PC-3 (cell line): ENCODE results near the gene FAM131C. TPM values are rescaled to one million over a fixed set of nuclear protein-coding genes. Genes with fewer than 3 reads are reported as not detected.
"Not testable (repeated sequence)": the region's sequence is repeated elsewhere in the genome, so short reads cannot be mapped to it uniquely, and the experiment has no call there.

Experiments
- ATAC-seq: fragments of 200-7000 bp; cut with Tn5 transposase; 2 replicates; pipeline ENCODE4 v1.9.1; 2020; ENCODE audit warnings: mild to moderate bottlenecking, moderate library complexity
- BruUV-seq: library from RNA; stranded (reverse); fragments of 400-500 nt; replicated peaks from 2 replicates; lab custom pipeline; 2021; lab: Mats Ljungman, UMichigan
- CTCF ChIA-PET: fragments of 300-600 bp; sonication (Branson Sonifier 250); formaldehyde crosslinking; loops from one replicate; lab custom pipeline; 2022; ENCODE audit warnings: antibody characterized with exemption; lab: Charles Lee
- POLR2A ChIA-PET: fragments of 300-600 bp; sonication (Branson Sonifier 250); formaldehyde crosslinking; loops from one replicate; lab custom pipeline; 2022; ENCODE audit warnings: antibody characterized with exemption; ENCODE audit not compliant: unreplicated experiment; lab: Charles Lee
- DNase-seq: peaks from one replicate; pipeline ENCODE4 v3.0.0-alpha.2; 2015
- H2AFZ ChIP-seq: fragments of 300-600 bp; sonication (generic); 2 replicates; pipeline ENCODE4 v1.6.0; 2016; ENCODE audit warnings: antibody characterized with exemption, low read length
- H3F3A ChIP-seq: fragments of 300-600 bp; sonication (generic); one replicate; pipeline ENCODE4 v1.6.0; 2017; ENCODE audit warnings: antibody characterized with exemption, low read length, control low read depth, mild to moderate bottlenecking; ENCODE audit not compliant: unreplicated experiment
- H3K27ac ChIP-seq: fragments of 300-600 bp; sonication (generic); 2 replicates; pipeline ENCODE4 v1.5.1; 2016; ENCODE audit warnings: mild to moderate bottlenecking, low read length
- H3K27me3 ChIP-seq: fragments of 300-600 bp; sonication (generic); 2 replicates; pipeline ENCODE4 v1.6.1; 2016; ENCODE audit warnings: low read length, mixed read lengths
- H3K36me3 ChIP-seq: fragments of 300-600 bp; sonication (generic); 2 replicates; pipeline ENCODE4 v1.6.1; 2016; ENCODE audit warnings: low read depth, mixed run types, low read length, mixed read lengths
- H3K4me1 ChIP-seq: fragments of 300-600 bp; sonication (generic); 2 replicates; pipeline ENCODE4 v1.5.1; 2016; ENCODE audit warnings: low read length; ENCODE audit not compliant: insufficient read depth
- H3K4me2 ChIP-seq: fragments of 300-600 bp; sonication (generic); 2 replicates; pipeline ENCODE4 v1.6.0; 2016; ENCODE audit warnings: low read length
- H3K4me3 ChIP-seq: fragments of 300-600 bp; sonication (generic); 2 replicates; pipeline ENCODE4 v1.5.1; 2016; ENCODE audit warnings: mild to moderate bottlenecking, low read length, mixed read lengths
- H3K79me2 ChIP-seq: fragments of 300-600 bp; sonication (generic); 2 replicates; pipeline ENCODE4 v1.6.1; 2017; ENCODE audit warnings: low read length, mixed read lengths
- H3K9ac ChIP-seq: fragments of 300-600 bp; sonication (generic); 2 replicates; pipeline ENCODE4 v1.6.0; 2016; ENCODE audit warnings: mild to moderate bottlenecking, low read length
- H3K9me2 ChIP-seq: fragments of 300-600 bp; sonication (generic); replicated peaks from 2 replicates; pipeline ENCODE4 v1.6.1; 2016; ENCODE audit warnings: mixed run types, low read length, mixed read lengths
- H3K9me3 ChIP-seq: fragments of 300-600 bp; sonication (generic); 2 replicates; pipeline ENCODE4 v1.6.1; 2016; ENCODE audit warnings: low read length, mixed read lengths
- H4K20me1 ChIP-seq: fragments of 300-600 bp; sonication (generic); 2 replicates; pipeline ENCODE4 v1.6.1; 2016; ENCODE audit warnings: low read length, mixed read lengths
- EZH2 ChIP-seq: fragments of 300-600 bp; sonication (generic); IDR thresholded peaks from one replicate; pipeline ENCODE4 v1.6.1; 2017; ENCODE audit warnings: antibody characterized with exemption, mild to moderate bottlenecking, low read length; ENCODE audit not compliant: unreplicated experiment
- EZH2phosphoT487 ChIP-seq: fragments of 300-600 bp; sonication (generic); IDR thresholded peaks from 2 replicates; pipeline ENCODE4 v1.6.1; 2018; ENCODE audit warnings: mild to moderate bottlenecking, antibody characterized with exemption, low read length, borderline replicate concordance
- intact Hi-C: fragments of 100-400 bp; cut with micrococcal nuclease; formaldehyde crosslinking; loops from 2 replicates; pipeline ENCODE4 v1.9.0; 2023
- total RNA-seq: library from RNA; depleted of rRNA; stranded (reverse); fragments of >200 nt; gene quantifications from 2 replicates; pipeline ENCODE4 v1.2.3, GENCODE V29; 2014
- TF ChIP-seq, protein P1 (sequence below): fragments of 300-600 bp; sonication (generic); conservative IDR thresholded peaks from 2 replicates; pipeline ENCODE4 v1.5.1; 2017; ENCODE audit warnings: antibody characterized with exemption, low read depth, mild to moderate bottlenecking, low read length

The FAM131C gene
- total RNA-seq, 1 experiment from 2014 or later, result 7.7 TPM

DNA sequence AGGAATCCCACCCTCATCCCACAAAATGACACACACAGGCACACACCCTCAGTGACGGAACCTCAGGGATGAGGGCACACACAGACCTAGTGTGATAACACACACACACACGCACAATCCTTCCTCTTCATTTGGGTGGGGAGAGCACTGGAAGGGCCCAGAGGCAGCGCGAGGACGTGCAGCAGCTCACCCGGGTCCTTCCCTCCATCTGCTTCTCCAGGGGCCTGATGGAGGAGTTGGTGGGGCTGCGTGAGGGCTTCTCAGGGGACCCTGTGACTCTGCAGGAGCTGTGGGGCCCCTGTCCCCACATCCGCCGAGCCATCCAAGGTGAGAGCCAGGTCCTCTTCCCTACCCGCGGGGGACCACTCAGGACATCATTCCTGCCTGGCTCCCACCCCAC lies 51.1 kb downstream of the FAM131C start:
- no peak for ATAC-seq
- TF ChIP-seq EZH2phosphoT487 (no peak), EZH2 (no peak)
- TF ChIP-seq, protein P1, sequence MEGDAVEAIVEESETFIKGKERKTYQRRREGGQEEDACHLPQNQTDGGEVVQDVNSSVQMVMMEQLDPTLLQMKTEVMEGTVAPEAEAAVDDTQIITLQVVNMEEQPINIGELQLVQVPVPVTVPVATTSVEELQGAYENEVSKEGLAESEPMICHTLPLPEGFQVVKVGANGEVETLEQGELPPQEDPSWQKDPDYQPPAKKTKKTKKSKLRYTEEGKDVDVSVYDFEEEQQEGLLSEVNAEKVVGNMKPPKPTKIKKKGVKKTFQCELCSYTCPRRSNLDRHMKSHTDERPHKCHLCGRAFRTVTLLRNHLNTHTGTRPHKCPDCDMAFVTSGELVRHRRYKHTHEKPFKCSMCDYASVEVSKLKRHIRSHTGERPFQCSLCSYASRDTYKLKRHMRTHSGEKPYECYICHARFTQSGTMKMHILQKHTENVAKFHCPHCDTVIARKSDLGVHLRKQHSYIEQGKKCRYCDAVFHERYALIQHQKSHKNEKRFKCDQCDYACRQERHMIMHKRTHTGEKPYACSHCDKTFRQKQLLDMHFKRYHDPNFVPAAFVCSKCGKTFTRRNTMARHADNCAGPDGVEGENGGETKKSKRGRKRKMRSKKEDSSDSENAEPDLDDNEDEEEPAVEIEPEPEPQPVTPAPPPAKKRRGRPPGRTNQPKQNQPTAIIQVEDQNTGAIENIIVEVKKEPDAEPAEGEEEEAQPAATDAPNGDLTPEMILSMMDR, result no peak
- H3K79me2 ChIP-seq, result no peaks in the 10 kb centered on the region
- ChIA-PET POLR2A (no interaction called here), CTCF (no interaction called here)
- H3K4me3 ChIP-seq, result no peak overlapping the region
- no peak overlapping the region for H2AFZ ChIP-seq
- no TSS peak for BruUV-seq
- no peaks in the 10 kb centered on the region for H3K36me3 ChIP-seq
- H3K27me3 ChIP-seq, result no peaks in the 10 kb centered on the region
- no peak overlapping the region for H3K9ac ChIP-seq
- no peaks in the 10 kb centered on the region for H3K9me2 ChIP-seq
- DNase-seq, result no peak
- no peaks in the 10 kb centered on the region for H3K9me3 ChIP-seq
- H4K20me1 ChIP-seq, result no peaks in the 10 kb centered on the region
- H3K27ac ChIP-seq, result no peak overlapping the region
- no peak overlapping the region for H3K4me2 ChIP-seq
- H3K4me1 ChIP-seq, result no peaks in the 10 kb centered on the region
- intact Hi-C loops, result no loop called here
- no peaks in the 10 kb centered on the region for H3F3A ChIP-seq

DNA sequence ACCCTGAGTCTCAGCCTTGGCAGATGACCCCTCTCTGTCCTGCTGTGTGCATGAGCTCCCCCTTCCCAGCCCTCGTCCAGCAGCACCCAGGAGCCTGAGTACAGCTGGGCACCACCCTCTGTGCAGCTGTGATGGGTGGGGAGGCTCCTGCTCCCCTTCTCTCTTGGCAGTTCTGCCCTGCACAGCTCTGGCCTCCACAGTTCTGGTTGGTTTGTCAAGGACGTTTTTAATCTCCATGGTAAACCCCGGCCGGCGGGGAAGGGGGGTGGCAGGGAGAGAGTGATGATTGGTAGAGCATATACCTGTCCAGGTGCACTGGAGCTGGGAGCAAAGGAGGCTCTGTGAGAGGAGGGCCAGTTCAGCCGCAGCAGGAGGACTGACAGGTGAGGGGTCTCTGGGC lies 51.8 kb downstream of the FAM131C start, which contains the start of gene CLCNKA:
Gene CLCNKA (plus strand): TSS at position 356 of the 400 bp plus-strand sequence. CDS start 584 bp downstream, outside the sequence.
- intact Hi-C loops, result no loop called here
- H2AFZ ChIP-seq, result no peak within 1 kb of the TSS
- no peaks in the 10 kb centered on the region for H3K4me1 ChIP-seq
- H4K20me1 ChIP-seq, result no peaks in the 10 kb centered on the region
- no peak within 1 kb of the TSS for H3K4me2 ChIP-seq
- H3K9me3 ChIP-seq, result no peaks in the 10 kb centered on the region
- no peak within 1 kb of the TSS for H3K27ac ChIP-seq
- CTCF ChIA-PET, result no interaction called here
- no peak for DNase-seq
- TF ChIP-seq EZH2 (no peak), EZH2phosphoT487 (no peak)
- TF ChIP-seq, protein P1, result no peak
- no peak within 1 kb of the TSS for H3K9ac ChIP-seq
- H3K79me2 ChIP-seq, result no peaks in the 10 kb centered on the region
- POLR2A ChIA-PET, result no interaction called here
- no peaks in the 10 kb centered on the region for H3K36me3 ChIP-seq
- no TSS peak for BruUV-seq
- no peaks in the 10 kb centered on the region for H3F3A ChIP-seq
- no peaks in the 10 kb centered on the region for H3K9me2 ChIP-seq
- H3K27me3 ChIP-seq, result no peaks in the 10 kb centered on the region
- no peak within 1 kb of the TSS for H3K4me3 ChIP-seq
- no peak for ATAC-seq

DNA sequence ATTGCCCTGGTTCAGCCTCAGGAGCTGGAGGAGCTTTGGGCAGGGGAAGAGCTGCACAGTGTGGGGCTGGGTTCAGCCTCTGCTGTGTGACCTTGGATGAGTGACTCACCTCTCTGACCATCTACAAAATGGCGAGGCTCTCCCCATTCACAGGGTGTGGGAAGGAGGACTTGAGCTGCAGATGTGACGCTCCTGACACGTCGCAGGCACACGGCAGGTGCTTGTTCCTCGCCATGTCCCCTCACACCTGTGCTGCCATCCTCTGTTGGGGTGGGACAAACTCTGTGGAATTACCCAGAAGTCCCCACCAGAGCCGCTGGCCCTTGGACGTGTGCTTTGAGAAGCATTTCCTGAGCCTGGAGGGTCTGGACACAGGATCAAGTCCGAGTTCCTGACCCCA lies 52.6 kb downstream of the FAM131C start:
- DNase-seq, H3K27ac ChIP-seq, H3K4me2 ChIP-seq, H3K79me2 ChIP-seq, H4K20me1 ChIP-seq, H3K36me3 ChIP-seq, intact Hi-C loops, H3F3A ChIP-seq, H3K4me3 ChIP-seq, H2AFZ ChIP-seq, BruUV-seq, H3K4me1 ChIP-seq, H3K9me3 ChIP-seq, H3K27me3 ChIP-seq, CTCF ChIA-PET, H3K9me2 ChIP-seq, H3K9ac ChIP-seq, ATAC-seq: not testable (repeated sequence)
- POLR2A ChIA-PET, result interaction anchor here (0.6 kb wide), 1 partner anchor 272 kb away, joined by 3 read pairs; no protein-coding TSS in a partner anchor
